Measurements from ENCODE around the gene SRC.

Gene SRC

DNA sequence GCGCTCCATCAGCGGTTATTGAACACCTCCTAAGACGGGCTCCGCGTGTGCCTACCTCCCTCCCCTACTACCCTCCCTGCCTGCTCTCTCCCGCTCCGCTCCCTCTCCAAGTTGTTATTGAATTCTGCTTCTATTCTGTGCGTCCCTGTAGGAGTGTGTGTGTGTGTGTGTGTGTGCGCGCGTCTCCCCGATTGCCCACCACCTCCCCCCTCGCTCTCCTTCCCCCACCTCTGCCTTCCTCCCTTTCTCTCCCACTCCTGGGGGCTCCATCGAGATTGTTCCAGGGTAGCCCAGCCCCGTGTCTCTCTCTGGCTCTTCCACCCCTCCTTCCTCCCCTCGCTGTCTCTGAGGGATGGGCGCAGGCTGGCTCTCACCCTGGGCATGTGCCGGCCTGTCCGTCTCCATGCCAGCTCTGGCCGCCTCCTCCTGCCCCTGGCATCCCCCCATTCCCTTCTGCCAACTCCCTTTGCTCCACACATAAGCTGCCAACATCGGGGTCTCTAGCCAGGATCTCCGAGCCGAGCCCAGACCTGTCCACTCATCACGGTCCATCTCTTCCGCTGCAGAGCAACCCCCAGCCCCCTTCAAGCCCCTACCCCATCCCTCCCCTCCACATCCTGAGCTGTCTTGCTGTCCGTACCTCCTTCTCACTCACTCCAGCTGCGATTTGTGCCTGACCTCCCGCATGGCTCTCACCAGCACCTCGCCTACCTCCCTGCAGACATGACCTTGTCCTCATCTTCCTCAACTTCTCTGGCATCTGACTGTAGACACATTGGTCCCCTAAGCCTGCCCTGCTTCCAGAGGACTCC is 68.5 kb downstream of the SRC start:
- H3K4me3 ChIP-seq (ENCODE audit: low read depth, low read length): no peak overlapping the region
- ChIA-PET CTCF (no interaction called here), POLR2A (no interaction called here)
- TF ChIP-seq, protein P1, sequence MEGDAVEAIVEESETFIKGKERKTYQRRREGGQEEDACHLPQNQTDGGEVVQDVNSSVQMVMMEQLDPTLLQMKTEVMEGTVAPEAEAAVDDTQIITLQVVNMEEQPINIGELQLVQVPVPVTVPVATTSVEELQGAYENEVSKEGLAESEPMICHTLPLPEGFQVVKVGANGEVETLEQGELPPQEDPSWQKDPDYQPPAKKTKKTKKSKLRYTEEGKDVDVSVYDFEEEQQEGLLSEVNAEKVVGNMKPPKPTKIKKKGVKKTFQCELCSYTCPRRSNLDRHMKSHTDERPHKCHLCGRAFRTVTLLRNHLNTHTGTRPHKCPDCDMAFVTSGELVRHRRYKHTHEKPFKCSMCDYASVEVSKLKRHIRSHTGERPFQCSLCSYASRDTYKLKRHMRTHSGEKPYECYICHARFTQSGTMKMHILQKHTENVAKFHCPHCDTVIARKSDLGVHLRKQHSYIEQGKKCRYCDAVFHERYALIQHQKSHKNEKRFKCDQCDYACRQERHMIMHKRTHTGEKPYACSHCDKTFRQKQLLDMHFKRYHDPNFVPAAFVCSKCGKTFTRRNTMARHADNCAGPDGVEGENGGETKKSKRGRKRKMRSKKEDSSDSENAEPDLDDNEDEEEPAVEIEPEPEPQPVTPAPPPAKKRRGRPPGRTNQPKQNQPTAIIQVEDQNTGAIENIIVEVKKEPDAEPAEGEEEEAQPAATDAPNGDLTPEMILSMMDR (IDR thresholded peaks at IDR 0.05; ENCODE audit: insufficient read depth, low read length, missing control alignments): no peak
- DNase-seq (ENCODE audit: low read depth, low spot score): no peak

DNA sequence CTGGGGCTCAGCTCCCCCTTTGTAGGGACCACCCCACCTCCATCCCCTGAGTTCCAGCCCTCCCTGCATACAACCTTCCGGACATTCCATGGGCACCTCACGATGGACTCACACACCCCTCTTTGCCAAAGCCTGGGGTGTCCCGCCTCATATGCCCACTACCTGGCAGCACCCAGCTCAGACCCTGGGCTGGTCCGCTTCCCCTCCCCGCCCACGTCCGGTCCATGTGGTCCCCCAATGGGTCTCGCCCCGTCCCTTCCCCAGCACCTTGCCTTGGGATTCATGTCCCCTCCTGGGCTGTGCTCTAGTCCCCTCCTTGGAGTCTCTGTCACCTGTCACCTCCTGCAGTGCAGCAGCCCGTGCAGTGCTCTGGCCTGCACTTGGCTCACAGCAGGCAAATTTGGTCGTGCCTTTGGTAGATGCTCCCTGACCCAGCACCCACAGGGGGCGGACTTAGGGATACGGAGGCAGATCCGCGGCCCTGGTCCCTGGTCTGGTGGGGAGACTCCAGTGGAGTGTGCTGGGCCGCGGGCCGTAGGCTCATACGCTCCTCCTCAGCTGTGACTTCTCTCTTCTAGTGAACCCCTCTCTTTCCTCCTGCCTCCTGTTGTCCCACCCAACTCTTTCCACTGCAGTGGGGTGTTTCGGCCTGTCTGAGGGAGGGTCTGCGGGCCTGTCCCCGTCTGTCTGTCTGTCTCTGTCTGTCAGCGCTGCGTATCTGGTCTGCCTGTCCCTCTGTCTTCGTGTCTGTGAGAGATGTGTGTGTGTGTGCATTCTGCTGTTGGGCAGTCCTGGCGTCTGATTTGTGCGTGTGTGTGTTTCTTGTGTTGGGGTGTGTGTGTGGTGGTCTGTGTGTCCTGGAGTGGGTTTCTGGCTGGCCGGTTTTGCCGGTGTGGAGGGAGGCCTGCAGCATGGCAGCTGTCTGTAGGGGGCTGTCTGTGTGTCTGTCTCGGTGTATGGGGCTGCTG is 69.5 kb downstream of the SRC start:
- no peak for DNase-seq (ENCODE audit: low read depth, low spot score)
- TF ChIP-seq, protein P1 (IDR thresholded peaks at IDR 0.05; ENCODE audit: insufficient read depth, low read length, missing control alignments): no peak
- POLR2A ChIA-PET: no interaction called here
- no peak overlapping the region for H3K4me3 ChIP-seq (ENCODE audit: low read depth, low read length)
- CTCF ChIA-PET: no interaction called here

DNA sequence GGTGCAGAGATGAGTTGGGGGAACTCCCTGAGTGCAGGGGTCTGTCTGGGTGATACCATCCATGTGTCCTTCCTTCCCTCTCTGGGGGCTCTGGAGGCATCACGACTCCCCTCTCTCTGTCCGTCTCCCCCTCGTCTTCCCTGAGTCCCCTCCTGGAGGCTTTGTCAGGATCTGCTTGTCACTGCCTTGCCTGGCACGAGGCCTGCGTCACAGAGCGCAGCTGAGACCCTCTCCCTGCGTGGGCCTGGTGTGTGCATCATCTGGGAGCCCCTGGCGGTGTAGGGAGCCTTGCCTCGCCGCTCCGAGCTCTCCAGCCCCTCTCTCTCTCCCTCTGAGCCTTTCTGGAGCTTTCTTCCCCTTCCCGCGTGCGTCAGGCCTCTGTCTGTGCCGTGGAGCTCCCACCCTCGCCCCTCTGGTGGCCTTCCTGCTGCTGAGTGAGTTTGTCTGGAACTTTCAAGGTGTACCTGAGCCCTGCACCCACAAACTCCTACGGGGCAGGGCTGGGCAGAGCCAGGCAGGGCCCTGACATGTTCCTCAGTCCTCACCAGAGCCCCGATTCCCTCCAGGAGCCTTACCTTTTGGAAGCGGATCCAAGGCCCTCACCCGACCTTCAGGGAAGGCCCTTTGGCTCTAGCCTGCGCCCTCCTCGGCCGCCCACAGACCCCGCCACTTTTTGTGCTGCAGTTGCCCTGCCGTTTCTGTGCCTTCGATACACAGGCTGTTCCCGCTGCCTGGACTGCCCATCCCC is 70.3 kb downstream of the SRC start:
- H3K4me3 ChIP-seq (ENCODE audit: low read depth, low read length): no peak overlapping the region
- ChIA-PET CTCF (interaction anchor here (0.9 kb wide), 1 partner anchor 134 kb away, joined by 4 read pairs; no protein-coding TSS in a partner anchor), POLR2A (no interaction called here)
- no peak for DNase-seq (ENCODE audit: low read depth, low spot score)
- TF ChIP-seq, protein P1 (IDR thresholded peaks at IDR 0.05; ENCODE audit: insufficient read depth, low read length, missing control alignments): no peak

DNA sequence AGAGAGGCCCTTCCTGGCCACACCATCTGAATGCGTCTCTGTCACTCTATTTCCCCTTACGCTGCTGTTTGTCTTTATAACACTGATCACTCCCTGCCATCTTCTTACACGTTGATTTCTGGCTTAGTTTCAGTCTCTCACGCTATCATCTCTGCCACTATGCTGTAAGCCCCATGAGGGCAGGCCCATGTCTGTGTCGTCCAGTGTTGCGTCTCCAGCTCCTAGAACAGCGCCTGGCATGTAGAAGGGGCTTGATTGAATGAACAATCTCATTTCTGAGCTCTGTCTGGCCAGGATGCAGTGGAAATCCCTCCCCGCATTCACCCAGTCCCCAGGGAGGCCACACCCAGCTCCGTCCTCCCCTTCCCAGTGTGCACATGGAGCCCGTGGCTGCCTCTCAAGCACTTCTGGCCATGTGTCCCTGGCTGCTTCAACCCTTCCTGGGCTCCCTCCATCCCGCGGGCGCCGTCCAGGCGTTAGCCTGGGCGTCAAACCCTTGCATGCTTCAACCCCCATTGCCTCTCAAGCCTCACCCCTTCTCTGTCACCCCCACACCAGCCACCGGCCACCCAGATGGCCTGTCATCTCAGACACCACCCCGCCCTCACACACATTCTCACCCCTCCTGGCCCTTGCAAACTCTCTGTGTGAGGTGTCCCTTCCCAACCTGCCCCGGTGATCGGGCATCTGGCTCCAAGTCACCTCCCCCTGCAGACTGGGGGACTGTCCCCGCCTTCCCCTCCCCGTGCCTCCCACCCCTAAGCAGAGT is 71.1 kb downstream of the SRC start:
- POLR2A ChIA-PET: no interaction called here
- TF ChIP-seq, protein P1 (IDR thresholded peaks at IDR 0.05; ENCODE audit: insufficient read depth, low read length, missing control alignments): no peak
- H3K4me3 ChIP-seq (ENCODE audit: low read depth, low read length): no peak overlapping the region
- DNase-seq (ENCODE audit: low read depth, low spot score): no peak
- CTCF ChIA-PET: interaction anchor here (0.9 kb wide), 1 partner anchor 135 kb away, joined by 4 read pairs; no protein-coding TSS in a partner anchor

DNA sequence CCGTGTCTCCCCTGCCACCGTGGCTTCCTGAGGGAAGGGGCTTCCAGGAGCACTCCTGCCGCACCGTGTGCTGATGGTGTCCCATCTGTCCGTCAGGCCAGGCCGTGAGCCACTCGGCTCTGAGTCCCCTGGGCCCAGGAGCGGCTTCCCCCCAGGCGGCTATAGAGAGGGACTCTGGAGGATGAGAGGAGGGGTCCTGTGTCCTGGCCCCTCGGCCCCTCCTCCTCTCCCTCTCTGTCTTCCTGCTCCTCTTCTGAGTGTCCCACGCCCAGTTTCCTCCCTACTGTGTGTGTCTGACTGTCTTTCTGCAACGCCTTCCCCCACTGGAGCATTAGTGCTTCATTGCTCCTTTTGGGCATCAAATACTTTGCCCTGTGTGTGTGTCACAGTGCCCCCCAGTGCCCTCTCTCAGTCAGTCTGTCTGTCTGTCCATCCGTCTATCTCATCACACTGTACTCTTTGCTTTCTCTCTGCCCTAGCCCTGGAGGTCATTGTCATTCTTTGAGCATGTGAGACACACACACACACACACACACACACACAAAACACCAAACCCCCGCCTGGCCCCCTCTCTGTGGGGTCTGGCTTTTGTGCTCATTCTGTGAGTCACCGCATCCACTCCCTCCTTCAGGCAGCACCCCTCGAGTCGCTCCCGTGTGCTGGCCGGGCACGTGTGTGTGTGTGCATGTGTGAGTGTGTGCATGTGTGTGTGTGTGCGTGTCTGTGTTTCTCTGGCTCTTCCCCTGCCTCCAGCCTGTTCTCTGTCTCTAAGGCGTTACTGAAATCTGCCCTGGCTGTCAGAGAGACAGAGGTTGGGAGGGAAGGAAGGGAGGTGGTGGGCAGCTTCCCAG is 71.9 kb downstream of the SRC start:
- TF ChIP-seq, protein P1 (IDR thresholded peaks at IDR 0.05; ENCODE audit: insufficient read depth, low read length, missing control alignments): no peak
- H3K4me3 ChIP-seq (ENCODE audit: low read depth, low read length): no peak overlapping the region
- ChIA-PET POLR2A (no interaction called here), CTCF (no interaction called here)
- DNase-seq (ENCODE audit: low read depth, low spot score): no peak

Measured in AG04449 (cell line).